Measurements from ENCODE around the gene PCCB.
"Not testable (repeated sequence)": the region's sequence is repeated elsewhere in the genome, so short reads cannot be mapped to it uniquely, and the experiment has no call there.

Gene PCCB

GRCh38 chr3:136250059-136250902, at the start of gene PCCB:
Gene PCCB (plus strand): TSS chr3:136250340. CDS start chr3:136250376, 36 bp downstream.
- peak; percentile 94 for DNase-seq

- DNase-seq: no peak
Observed at GRCh38 chr3:136207489-136208115, 42.5 kb upstream of the PCCB start.

GRCh38 chr3:136209921-136210320, 40.2 kb upstream of the PCCB start:
- DNase-seq: no peak

GRCh38 chr3:136211547-136211946, 38.6 kb upstream of the PCCB start:
- no peak for DNase-seq

GRCh38 chr3:136222746-136223145, 27.4 kb upstream of the PCCB start:
- not testable (repeated sequence) for DNase-seq

- DNase-seq: no peak
Observed at GRCh38 chr3:136232413-136232812, 17.7 kb upstream of the PCCB start.

- DNase-seq: no peak
Observed at GRCh38 chr3:136235545-136235944, 14.6 kb upstream of the PCCB start.

- DNase-seq: no peak
Observed at GRCh38 chr3:136236109-136236508, 14.0 kb upstream of the PCCB start.

GRCh38 chr3:136237103-136237502, 13.0 kb upstream of the PCCB start:
- no peak for DNase-seq

GRCh38 chr3:136237961-136238649, 12.0 kb upstream of the PCCB start:
- DNase-seq: no peak

- no peak for DNase-seq
Observed at GRCh38 chr3:136239094-136239493, 11.0 kb upstream of the PCCB start.

- DNase-seq: no peak
Observed at GRCh38 chr3:136245691-136246090, 4.4 kb upstream of the PCCB start.

- no peak for DNase-seq
Observed at GRCh38 chr3:136247436-136247835, 2.7 kb upstream of the PCCB start.

- no peak for DNase-seq
Observed at GRCh38 chr3:136247855-136248590, 2.1 kb upstream of the PCCB start.

- no peak for DNase-seq
Observed at GRCh38 chr3:136249091-136249490, 1.0 kb upstream of the PCCB start.

- no peak for DNase-seq
Observed at GRCh38 chr3:136249593-136249992, 547 bp upstream of the PCCB start.

- DNase-seq: peak; percentile 23
Observed at GRCh38 chr3:136250903-136251460, 842 bp downstream of the PCCB start.

GRCh38 chr3:136251511-136251910, 1.4 kb downstream of the PCCB start:
- DNase-seq: no peak

- no peak for DNase-seq
Observed at GRCh38 chr3:136255672-136256406, 5.7 kb downstream of the PCCB start.

GRCh38 chr3:136258199-136258598, 8.1 kb downstream of the PCCB start:
- no peak for DNase-seq

- no peak for DNase-seq
Observed at GRCh38 chr3:136261826-136262225, 11.7 kb downstream of the PCCB start.

GRCh38 chr3:136262559-136262958, 12.4 kb downstream of the PCCB start:
- no peak for DNase-seq

Data from CD4-positive, alpha-beta T cell treated with Interleukin-17A for 4 hours (primary cell).